Calu3 (cell line): ENCODE results near the gene ITGA2. TPM values are rescaled to one million over a fixed set of nuclear protein-coding genes. Genes with fewer than 3 reads are reported as not detected.

Experiments
- BruUV-seq: library from RNA; stranded (reverse); fragments of 400-500 nt; replicated peaks from 2 replicates; lab custom pipeline; 2021; lab: Mats Ljungman, UMichigan
- CTCF ChIA-PET: fragments of 300-600 bp; sonication (Branson Sonifier 250); formaldehyde crosslinking; loops from one replicate; lab custom pipeline; 2022; ENCODE audit warnings: antibody characterized with exemption; lab: Charles Lee
- DNase-seq: peaks from one replicate; pipeline ENCODE4 v3.0.0; 2022
- H3K27ac Mint-ChIP-seq: one replicate; pipeline ENCODE4 v1.8.0; 2022; ENCODE audit warnings: mixed read lengths; ENCODE audit not compliant: unreplicated experiment
- H3K27me3 Mint-ChIP-seq: one replicate; pipeline ENCODE4 v1.8.0; 2022; ENCODE audit warnings: mixed read lengths; ENCODE audit not compliant: unreplicated experiment
- H3K36me3 Mint-ChIP-seq: one replicate; pipeline ENCODE4 v1.8.0; 2022; ENCODE audit warnings: mild to moderate bottlenecking, moderate library complexity, mixed read lengths; ENCODE audit not compliant: insufficient read depth, unreplicated experiment
- H3K4me1 Mint-ChIP-seq: one replicate; pipeline ENCODE4 v1.8.0; 2022; ENCODE audit warnings: mild to moderate bottlenecking, low read depth, mixed read lengths; ENCODE audit not compliant: unreplicated experiment
- H3K4me3 Mint-ChIP-seq: one replicate; pipeline ENCODE4 v1.8.0; 2022; ENCODE audit warnings: mild to moderate bottlenecking, low read depth, moderate library complexity, mixed read lengths; ENCODE audit not compliant: unreplicated experiment
- H3K9me3 Mint-ChIP-seq: one replicate; pipeline ENCODE4 v1.8.0; 2022; ENCODE audit warnings: low read depth, mixed read lengths; ENCODE audit not compliant: unreplicated experiment
- CTCF ChIP-seq: fragments of 200-600 bp; IDR thresholded peaks from one replicate; pipeline ENCODE4 v1.8.0; 2022; ENCODE audit warnings: antibody characterized with exemption; ENCODE audit not compliant: unreplicated experiment
- intact Hi-C: fragments of 100-400 bp; cut with micrococcal nuclease; formaldehyde crosslinking; loops from one replicate; pipeline ENCODE4 v1.10.0; 2022; ENCODE audit not compliant: unreplicated experiment
- total RNA-seq: library from RNA; stranded (reverse); gene quantifications from 2 replicates; pipeline ENCODE4 v1.2.3, GENCODE V29; 2022

The ITGA2 gene
- total RNA-seq, 1 experiment from 2014 or later, result 91.9 TPM

- H3K4me3 Mint-ChIP-seq, result no peak overlapping the region
Measured at GRCh38 chr5:53073348-53073747, 84.2 kb downstream of the ITGA2 start.

GRCh38 chr5:53076014-53076583 lies 86.9 kb downstream of the ITGA2 start:
- DNase-seq, result no peak
- no peaks in the 10 kb centered on the region for H3K27me3 Mint-ChIP-seq
- intact Hi-C loops, result no loop called here
- H3K9me3 Mint-ChIP-seq, result no peaks in the 10 kb centered on the region
- H3K36me3 Mint-ChIP-seq, result peaks cover 50% of the 10 kb centered on the region
- TF ChIP-seq CTCF, result no peak
- H3K4me3 Mint-ChIP-seq, result no peak overlapping the region
- H3K27ac Mint-ChIP-seq, result no peak overlapping the region
- CTCF ChIA-PET, result no interaction called here
- no peaks in the 10 kb centered on the region for H3K4me1 Mint-ChIP-seq
- BruUV-seq, result no TSS peak

More at GRCh38 chr5:53073348-53073747, 84.2 kb downstream of the ITGA2 start:
- Mint-ChIP-seq H3K27ac (no peak overlapping the region), H3K36me3 (peaks cover 52% of the 10 kb centered on the region), H3K4me1 (no peaks in the 10 kb centered on the region), H3K9me3 (no peaks in the 10 kb centered on the region), H3K27me3 (no peaks in the 10 kb centered on the region)
- CTCF ChIA-PET, result no interaction called here
- BruUV-seq, result no TSS peak
- no peak for DNase-seq
- intact Hi-C loops, result no loop called here
- TF ChIP-seq CTCF, result no peak

- no peaks in the 10 kb centered on the region for H3K4me1 Mint-ChIP-seq
- TF ChIP-seq CTCF, result no peak
- no peak for DNase-seq
- no peaks in the 10 kb centered on the region for H3K27me3 Mint-ChIP-seq
- no TSS peak for BruUV-seq
- CTCF ChIA-PET, result no interaction called here
- no peak overlapping the region for H3K4me3 Mint-ChIP-seq
- intact Hi-C loops, result no loop called here
- no peak overlapping the region for H3K27ac Mint-ChIP-seq
- H3K9me3 Mint-ChIP-seq, result no peaks in the 10 kb centered on the region
- H3K36me3 Mint-ChIP-seq, result peaks cover 66% of the 10 kb centered on the region
Measured at GRCh38 chr5:53080271-53080670, 91.1 kb downstream of the ITGA2 start.

- no peak for TF ChIP-seq CTCF
- Mint-ChIP-seq H3K27me3 (no peaks in the 10 kb centered on the region), H3K9me3 (no peaks in the 10 kb centered on the region), H3K4me3 (no peak overlapping the region), H3K27ac (no peak overlapping the region), H3K4me1 (no peaks in the 10 kb centered on the region), H3K36me3 (peaks cover 67% of the 10 kb centered on the region)
- DNase-seq, result no peak
- intact Hi-C loops, result no loop called here
- CTCF ChIA-PET, result no interaction called here
- no TSS peak for BruUV-seq
Measured at GRCh38 chr5:53083927-53084326, 94.8 kb downstream of the ITGA2 start.
